ENCODE data around the gene PHPT1.
"Not testable (repeated sequence)": the region's sequence is repeated elsewhere in the genome, so short reads cannot be mapped to it uniquely, and the experiment has no call there.

PHPT1 gene

DNA sequence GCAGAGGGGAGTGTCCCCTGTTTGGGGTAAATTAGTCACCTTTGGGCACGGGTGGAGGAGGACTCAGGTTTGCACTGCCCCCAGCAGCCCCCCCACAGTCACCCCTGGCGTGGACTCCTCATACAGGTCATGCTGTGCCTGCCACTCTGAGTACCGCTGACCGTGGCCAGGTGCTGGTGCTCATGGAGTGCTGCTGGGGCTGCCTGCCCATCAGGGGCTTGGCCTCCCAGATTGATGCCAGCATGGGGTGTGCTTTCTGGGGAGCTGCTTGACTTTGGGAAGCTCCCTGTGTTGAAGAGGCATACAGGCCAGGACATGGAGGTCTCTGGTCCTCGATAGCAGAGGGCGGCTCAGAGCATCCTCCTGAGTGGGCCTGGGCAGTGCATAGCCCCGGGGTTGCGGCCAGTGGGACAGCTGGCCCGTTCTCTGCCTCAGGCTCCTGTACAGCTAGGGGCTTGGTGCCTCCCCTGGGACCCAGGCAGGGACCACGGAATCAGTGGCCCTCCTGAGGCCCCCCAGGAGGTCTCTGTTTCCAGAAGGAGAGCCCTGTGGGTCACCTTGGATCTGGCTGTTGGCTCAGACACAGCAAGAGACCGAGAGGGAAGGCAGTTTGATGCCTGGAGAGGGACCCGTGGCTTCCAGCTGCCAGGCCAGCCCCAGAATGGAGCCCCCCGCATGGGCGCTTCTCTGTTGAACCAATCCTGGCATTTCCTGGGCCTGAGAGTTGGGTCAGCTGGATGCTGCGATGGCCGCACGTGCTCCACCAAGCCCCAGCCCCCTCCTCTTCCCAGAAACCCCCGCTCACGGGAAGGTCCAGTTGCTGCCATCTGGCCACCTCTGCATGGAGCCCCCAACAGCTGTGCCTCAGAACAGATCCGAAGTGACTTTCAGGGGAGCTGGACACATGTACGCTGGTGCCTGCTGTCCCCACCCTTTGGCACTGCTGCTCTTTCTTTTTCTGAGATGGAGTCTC, 13.0 kb upstream of the PHPT1 start:
- Histone ChIP-seq H3K27me3 (ENCODE audit: control insufficient read depth, insufficient read depth, low read length) (no peaks in the 10 kb centered on the region), H3K4me3 (ENCODE audit: low read length) (no peak overlapping the region), H3K36me3 (ENCODE audit: control insufficient read depth, insufficient read depth, low read length) (no peaks in the 10 kb centered on the region), H3K9me3 (ENCODE audit: control insufficient read depth, low read length) (no peaks in the 10 kb centered on the region), H3K4me1 (ENCODE audit: control insufficient read depth, insufficient read depth, low read length) (peaks cover 10% of the 10 kb centered on the region), H3K9ac (ENCODE audit: low read length) (no peak overlapping the region)

- Histone ChIP-seq H3K36me3 (ENCODE audit: control insufficient read depth, insufficient read depth, low read length) (no peaks in the 10 kb centered on the region), H3K9ac (ENCODE audit: low read length) (no peak overlapping the region), H3K4me1 (ENCODE audit: control insufficient read depth, insufficient read depth, low read length) (peaks cover 21% of the 10 kb centered on the region), H3K4me3 (ENCODE audit: low read length) (no peak overlapping the region), H3K9me3 (ENCODE audit: control insufficient read depth, low read length) (no peaks in the 10 kb centered on the region), H3K27me3 (ENCODE audit: control insufficient read depth, insufficient read depth, low read length) (no peaks in the 10 kb centered on the region)
Observed at GRCh38 chr9:136837146-136837855, 11.9 kb upstream of the PHPT1 start.

- H3K4me3 ChIP-seq (ENCODE audit: low read length); H3K9ac ChIP-seq (ENCODE audit: low read length); H3K9me3 ChIP-seq (ENCODE audit: control insufficient read depth, low read length); H3K27me3 ChIP-seq (ENCODE audit: control insufficient read depth, insufficient read depth, low read length); H3K36me3 ChIP-seq (ENCODE audit: control insufficient read depth, insufficient read depth, low read length): not testable (repeated sequence)
- H3K4me1 ChIP-seq (ENCODE audit: control insufficient read depth, insufficient read depth, low read length), result peaks cover 26% of the 10 kb centered on the region
Observed at GRCh38 chr9:136837856-136838277, 11.3 kb upstream of the PHPT1 start.

GRCh38 chr9:136838314-136839228, 10.6 kb upstream of the PHPT1 start:
- Histone ChIP-seq H3K9ac (ENCODE audit: low read length) (no peak overlapping the region), H3K9me3 (ENCODE audit: control insufficient read depth, low read length) (no peaks in the 10 kb centered on the region), H3K27me3 (ENCODE audit: control insufficient read depth, insufficient read depth, low read length) (no peaks in the 10 kb centered on the region), H3K36me3 (ENCODE audit: control insufficient read depth, insufficient read depth, low read length) (no peaks in the 10 kb centered on the region), H3K4me1 (ENCODE audit: control insufficient read depth, insufficient read depth, low read length) (peaks cover 32% of the 10 kb centered on the region), H3K4me3 (ENCODE audit: low read length) (no peak overlapping the region)

- peaks cover 5% of the 10 kb centered on the region for H3K27me3 ChIP-seq (ENCODE audit: control insufficient read depth, insufficient read depth, low read length)
- H3K9ac ChIP-seq (ENCODE audit: low read length), result no peak overlapping the region
- H3K9me3 ChIP-seq (ENCODE audit: control insufficient read depth, low read length), result no peaks in the 10 kb centered on the region
- H3K4me1 ChIP-seq (ENCODE audit: control insufficient read depth, insufficient read depth, low read length), result peaks cover 32% of the 10 kb centered on the region
- no peaks in the 10 kb centered on the region for H3K36me3 ChIP-seq (ENCODE audit: control insufficient read depth, insufficient read depth, low read length)
- H3K4me3 ChIP-seq (ENCODE audit: low read length), result no peak overlapping the region
Observed at GRCh38 chr9:136839229-136840139, 9.7 kb upstream of the PHPT1 start.

- Histone ChIP-seq H3K27me3 (ENCODE audit: control insufficient read depth, insufficient read depth, low read length) (peaks cover 10% of the 10 kb centered on the region), H3K9ac (ENCODE audit: low read length) (no peak overlapping the region), H3K4me1 (ENCODE audit: control insufficient read depth, insufficient read depth, low read length) (peaks cover 32% of the 10 kb centered on the region), H3K9me3 (ENCODE audit: control insufficient read depth, low read length) (no peaks in the 10 kb centered on the region), H3K36me3 (ENCODE audit: control insufficient read depth, insufficient read depth, low read length) (no peaks in the 10 kb centered on the region), H3K4me3 (ENCODE audit: low read length) (no peak overlapping the region)
Observed at GRCh38 chr9:136840140-136840876, 8.9 kb upstream of the PHPT1 start.

- Histone ChIP-seq H3K27me3 (ENCODE audit: control insufficient read depth, insufficient read depth, low read length) (peaks cover 16% of the 10 kb centered on the region), H3K36me3 (ENCODE audit: control insufficient read depth, insufficient read depth, low read length) (no peaks in the 10 kb centered on the region), H3K9ac (ENCODE audit: low read length) (no peak overlapping the region), H3K9me3 (ENCODE audit: control insufficient read depth, low read length) (no peaks in the 10 kb centered on the region), H3K4me1 (ENCODE audit: control insufficient read depth, insufficient read depth, low read length) (peaks cover 32% of the 10 kb centered on the region), H3K4me3 (ENCODE audit: low read length) (no peak overlapping the region)
Observed at GRCh38 chr9:136840877-136841645, 8.1 kb upstream of the PHPT1 start.

DNA sequence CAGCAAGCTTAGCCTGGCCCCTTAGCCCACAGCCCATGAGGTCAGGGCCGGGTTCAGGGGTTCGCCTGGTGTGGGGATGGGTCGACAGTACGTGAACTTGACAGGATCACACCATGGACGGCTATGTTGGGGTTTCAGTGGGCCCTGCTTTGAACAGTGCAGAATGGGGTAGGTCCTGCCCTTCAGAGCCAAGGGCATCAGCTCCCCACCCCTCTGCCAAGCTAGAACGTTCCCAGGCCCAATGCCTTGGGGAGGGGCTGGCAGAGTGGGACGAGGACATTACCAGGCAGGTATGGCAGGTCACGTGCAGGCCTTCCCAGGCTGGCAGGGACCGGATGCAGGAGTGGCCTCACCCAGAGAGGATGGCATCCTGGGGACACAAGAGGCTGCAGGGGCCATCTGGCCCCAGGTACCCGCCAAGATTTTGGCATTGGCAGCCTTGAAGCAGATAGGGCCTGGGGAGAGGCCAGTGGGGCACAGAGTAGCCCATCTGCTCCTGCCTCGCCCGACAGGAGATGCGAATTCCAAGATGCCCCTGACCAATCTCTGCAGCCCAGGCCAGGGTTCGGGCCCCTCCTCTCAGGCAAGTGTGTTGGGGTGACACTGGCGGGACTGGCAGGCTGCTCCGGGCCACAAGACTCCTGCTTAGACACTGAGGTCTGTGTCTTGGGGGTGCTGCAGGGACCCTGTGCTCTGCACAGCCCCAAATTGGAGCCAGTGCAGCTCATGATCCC, 7.4 kb upstream of the PHPT1 start:
- H3K4me3 ChIP-seq (ENCODE audit: low read length), result not testable (repeated sequence)
- peak overlapping the region; percentile 34 for H3K9ac ChIP-seq (ENCODE audit: low read length)

DNA sequence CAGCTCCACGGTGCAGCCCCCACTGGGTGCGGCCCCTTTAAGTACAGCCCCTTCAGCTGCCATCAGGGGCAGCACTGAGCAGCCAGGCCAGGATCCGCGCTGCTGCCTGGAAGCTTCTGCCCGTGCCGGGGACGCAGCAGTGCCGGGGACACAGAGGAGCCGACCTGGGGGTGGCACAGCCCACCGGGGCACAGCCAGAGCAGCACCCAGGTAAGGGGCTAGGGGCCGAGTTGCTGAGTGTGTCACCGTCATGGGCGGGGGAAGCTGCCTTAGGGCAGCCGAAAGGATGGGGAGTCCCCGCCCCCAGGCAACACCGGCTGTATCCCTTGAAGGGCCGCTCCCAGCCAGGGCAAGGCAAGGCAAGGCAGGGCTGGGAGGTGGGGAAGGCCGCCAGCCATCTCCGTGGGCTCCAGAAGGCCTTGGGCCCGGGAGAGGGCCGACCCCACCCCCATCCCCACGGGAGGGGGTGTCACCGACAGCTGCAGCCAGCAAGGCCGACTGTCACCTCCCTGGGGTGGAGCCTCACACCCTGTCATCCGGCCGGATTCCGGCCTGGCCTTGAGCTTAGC, 6.7 kb upstream of the PHPT1 start, which contains the start of gene AJM1:
Gene AJM1, plus strand, starts transcription at position 99 of the 569 bp plus-strand sequence. CDS start 1,937 bp downstream, outside the sequence.
- not testable (repeated sequence) for H3K36me3 ChIP-seq (ENCODE audit: control insufficient read depth, insufficient read depth, low read length); H3K9me3 ChIP-seq (ENCODE audit: control insufficient read depth, low read length); H3K4me3 ChIP-seq (ENCODE audit: low read length)
- Histone ChIP-seq H3K9ac (ENCODE audit: low read length) (peak within 1 kb of the TSS; percentile 34), H3K27me3 (ENCODE audit: control insufficient read depth, insufficient read depth, low read length) (peaks cover 29% of the 10 kb centered on the region), H3K4me1 (ENCODE audit: control insufficient read depth, insufficient read depth, low read length) (peaks cover 36% of the 10 kb centered on the region)

More for the DNA sequence above, 7.4 kb upstream of the PHPT1 start:
- not testable (repeated sequence) for H3K9me3 ChIP-seq (ENCODE audit: control insufficient read depth, low read length); H3K36me3 ChIP-seq (ENCODE audit: control insufficient read depth, insufficient read depth, low read length)
- Histone ChIP-seq H3K27me3 (ENCODE audit: control insufficient read depth, insufficient read depth, low read length) (peaks cover 23% of the 10 kb centered on the region), H3K4me1 (ENCODE audit: control insufficient read depth, insufficient read depth, low read length) (peaks cover 36% of the 10 kb centered on the region)
